Measurements from ENCODE around the gene CEP290.

DNA sequence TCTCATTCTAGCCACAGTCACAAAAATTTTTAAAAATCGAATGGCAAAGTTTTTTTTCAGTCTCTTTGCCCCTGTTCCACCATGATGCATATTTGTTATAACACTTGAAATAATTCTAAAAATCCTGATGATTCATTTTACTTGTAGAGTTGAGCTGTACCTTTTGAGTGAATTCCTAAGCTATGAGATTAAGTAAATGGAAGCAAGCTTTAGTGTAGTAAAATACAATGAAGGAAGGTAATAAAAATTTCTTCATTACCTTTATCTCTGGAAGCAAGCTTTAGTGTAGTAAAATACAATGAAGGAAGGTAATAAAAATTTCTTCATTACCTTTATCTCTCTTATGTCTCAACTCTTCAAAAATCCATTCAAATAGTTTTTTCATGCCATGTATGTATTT, 46.3 kb upstream of the CEP290 start:
- TF ChIP-seq, protein P1, sequence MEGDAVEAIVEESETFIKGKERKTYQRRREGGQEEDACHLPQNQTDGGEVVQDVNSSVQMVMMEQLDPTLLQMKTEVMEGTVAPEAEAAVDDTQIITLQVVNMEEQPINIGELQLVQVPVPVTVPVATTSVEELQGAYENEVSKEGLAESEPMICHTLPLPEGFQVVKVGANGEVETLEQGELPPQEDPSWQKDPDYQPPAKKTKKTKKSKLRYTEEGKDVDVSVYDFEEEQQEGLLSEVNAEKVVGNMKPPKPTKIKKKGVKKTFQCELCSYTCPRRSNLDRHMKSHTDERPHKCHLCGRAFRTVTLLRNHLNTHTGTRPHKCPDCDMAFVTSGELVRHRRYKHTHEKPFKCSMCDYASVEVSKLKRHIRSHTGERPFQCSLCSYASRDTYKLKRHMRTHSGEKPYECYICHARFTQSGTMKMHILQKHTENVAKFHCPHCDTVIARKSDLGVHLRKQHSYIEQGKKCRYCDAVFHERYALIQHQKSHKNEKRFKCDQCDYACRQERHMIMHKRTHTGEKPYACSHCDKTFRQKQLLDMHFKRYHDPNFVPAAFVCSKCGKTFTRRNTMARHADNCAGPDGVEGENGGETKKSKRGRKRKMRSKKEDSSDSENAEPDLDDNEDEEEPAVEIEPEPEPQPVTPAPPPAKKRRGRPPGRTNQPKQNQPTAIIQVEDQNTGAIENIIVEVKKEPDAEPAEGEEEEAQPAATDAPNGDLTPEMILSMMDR (IDR thresholded peaks at IDR 0.05; ENCODE audit: extremely low read depth in 1 of 2, insufficient read depth in 1 of 2, low read depth in 1 of 2, low read length in 2 of 2) = no peak
- TF ChIP-seq POLR2A (IDR thresholded peaks at IDR 0.05; ENCODE audit: low read depth, low read length) (no peak), EZH2 (IDR thresholded peaks at IDR 0.05; ENCODE audit: borderline replicate concordance, low read depth, low read length, severe bottlenecking) (no peak), MYC (IDR thresholded peaks at IDR 0.05; ENCODE audit: low read depth, low read length) (no peak), POLR2AphosphoS5 (IDR thresholded peaks at IDR 0.05; ENCODE audit: insufficient read depth, low read depth, low read length) (no peak), FOS (IDR thresholded peaks at IDR 0.05; ENCODE audit: borderline replicate concordance, insufficient read depth, low read length) (no peak)

Measured in endothelial cell of umbilical vein (primary cell).